Right atrium auricular region (tissue), 2 donors: Measurements from ENCODE around the gene KCNC3. TPM values are rescaled to one million over a fixed set of nuclear protein-coding genes. Genes with fewer than 3 reads are reported as not detected.
A peak's percentile ranks its signal among the peaks of the same experiment; 100 is the strongest.

Source experiments
- DNase-seq: peaks from one replicate; pipeline ENCODE4 v3.0.0-alpha.2; 2019; ENCODE audit warnings: low spot score
- H3K27ac ChIP-seq, 2 donors: fragments of 200-600 bp; sonication (generic); 1 replicate in 1 of 2; 2 replicates in 1 of 2; pipeline ENCODE4 v1.5.1; 2016 to 2019
- H3K27me3 ChIP-seq, 2 donors: fragments of 200-600 bp; sonication (generic); one replicate each; pipeline versions ENCODE4 v1.5.1 to v1.6.0; 2017 to 2019
- H3K36me3 ChIP-seq: fragments of 200-600 bp; sonication (generic); one replicate; pipeline ENCODE4 v1.5.1; 2016
- H3K4me1 ChIP-seq, 2 donors: fragments of 200-600 bp; sonication (generic); one replicate each; pipeline versions ENCODE4 v1.5.1 to v1.6.0; 2017 to 2019
- H3K4me3 ChIP-seq, 2 donors: fragments of 200-600 bp; sonication (generic); 1 replicate in 1 of 2; 2 replicates in 1 of 2; pipeline ENCODE4 v1.5.1; 2017 to 2019; ENCODE audit warnings: mild to moderate bottlenecking in 1 of 2, moderate library complexity in 1 of 2
- H3K9me3 ChIP-seq, 2 donors: fragments of 200-600 bp; sonication (generic); one replicate each; pipeline ENCODE4 v1.5.1; 2019
- total RNA-seq, 2 donors: library from RNA; depleted of rRNA; stranded (reverse); fragments of >200 nt; gene quantifications; one replicate each; pipeline ENCODE4 v1.1.0, GENCODE V29; 2016
- TF ChIP-seq, protein P1 (sequence below), 2 donors: fragments of 200-600 bp; sonication (generic); IDR thresholded peaks; one replicate each; pipeline ENCODE4 v1.5.1; 2019; ENCODE audit warnings: antibody characterized with exemption in 2 of 2

KCNC3 gene
- total RNA-seq, 2 donors from 2014 or later = 1.4 to 2.0 TPM

DNA sequence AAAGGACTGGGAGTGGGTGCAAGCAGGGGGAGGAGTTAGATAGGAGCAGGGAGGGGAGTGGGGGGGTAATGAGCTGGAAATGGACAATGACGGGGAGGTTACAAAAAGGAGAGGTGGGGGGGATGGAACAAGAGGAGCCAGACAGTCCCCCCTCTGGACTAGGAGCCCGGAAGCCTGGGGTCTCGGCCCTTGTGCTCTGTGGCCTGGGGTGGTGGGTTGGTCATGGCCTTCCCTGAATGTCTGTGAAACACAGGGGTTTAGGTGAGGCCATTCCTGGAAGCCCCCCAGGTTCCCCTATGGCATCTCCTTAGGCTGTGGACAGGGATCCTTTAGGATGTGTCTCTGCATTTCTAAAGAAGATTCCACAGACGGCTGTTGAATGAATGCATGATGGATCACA lies 12.1 kb downstream of the KCNC3 start:
- no peaks in the 10 kb centered on the region for H3K36me3 ChIP-seq
- TF ChIP-seq, protein P1, sequence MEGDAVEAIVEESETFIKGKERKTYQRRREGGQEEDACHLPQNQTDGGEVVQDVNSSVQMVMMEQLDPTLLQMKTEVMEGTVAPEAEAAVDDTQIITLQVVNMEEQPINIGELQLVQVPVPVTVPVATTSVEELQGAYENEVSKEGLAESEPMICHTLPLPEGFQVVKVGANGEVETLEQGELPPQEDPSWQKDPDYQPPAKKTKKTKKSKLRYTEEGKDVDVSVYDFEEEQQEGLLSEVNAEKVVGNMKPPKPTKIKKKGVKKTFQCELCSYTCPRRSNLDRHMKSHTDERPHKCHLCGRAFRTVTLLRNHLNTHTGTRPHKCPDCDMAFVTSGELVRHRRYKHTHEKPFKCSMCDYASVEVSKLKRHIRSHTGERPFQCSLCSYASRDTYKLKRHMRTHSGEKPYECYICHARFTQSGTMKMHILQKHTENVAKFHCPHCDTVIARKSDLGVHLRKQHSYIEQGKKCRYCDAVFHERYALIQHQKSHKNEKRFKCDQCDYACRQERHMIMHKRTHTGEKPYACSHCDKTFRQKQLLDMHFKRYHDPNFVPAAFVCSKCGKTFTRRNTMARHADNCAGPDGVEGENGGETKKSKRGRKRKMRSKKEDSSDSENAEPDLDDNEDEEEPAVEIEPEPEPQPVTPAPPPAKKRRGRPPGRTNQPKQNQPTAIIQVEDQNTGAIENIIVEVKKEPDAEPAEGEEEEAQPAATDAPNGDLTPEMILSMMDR (IDR thresholded peaks at IDR 0.05) = no peak
- peaks cover 9 to 28% of the 10 kb centered on the region in 2 donors for H3K27me3 ChIP-seq
- H3K4me1 ChIP-seq = peaks cover 0 to 16% of the 10 kb centered on the region in 2 donors
- H3K27ac ChIP-seq = no peak overlapping the region
- H3K9me3 ChIP-seq = no peaks in the 10 kb centered on the region
- no peak for DNase-seq
- no peak overlapping the region for H3K4me3 ChIP-seq

DNA sequence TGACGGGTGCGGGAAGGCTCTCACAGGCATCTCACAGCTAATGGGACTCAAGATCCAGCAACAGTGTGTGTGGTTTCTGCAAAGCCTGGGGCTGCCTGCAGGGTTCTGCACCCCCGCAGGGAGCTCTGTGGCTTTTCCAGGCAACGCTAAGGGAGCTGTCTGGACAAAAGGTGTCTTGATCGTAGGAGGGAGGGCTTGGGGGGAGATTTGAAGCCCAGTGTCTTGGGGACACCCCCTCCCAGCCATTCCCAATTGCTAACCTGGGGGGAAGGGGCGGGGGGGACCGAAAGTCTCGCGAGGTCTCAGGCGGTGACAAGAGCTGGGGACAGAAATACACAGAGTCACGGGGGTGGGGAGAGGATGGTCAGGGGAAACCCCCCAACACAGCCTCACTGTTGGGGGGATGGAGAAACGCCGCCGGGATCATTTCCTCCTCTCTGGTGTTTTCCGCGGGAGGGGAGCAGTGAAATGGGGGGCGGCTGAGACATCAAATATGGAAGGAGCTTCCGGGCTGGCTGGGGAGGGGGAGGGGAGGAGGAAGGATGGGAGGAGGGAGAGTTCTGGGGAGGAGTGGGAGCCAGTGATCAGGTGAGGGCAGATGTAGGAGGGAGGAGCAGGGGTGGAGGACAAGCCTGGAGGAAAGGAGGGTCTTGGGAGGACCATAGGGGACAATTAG lies 13.3 kb downstream of the KCNC3 start:
- Histone ChIP-seq H3K27me3 (peaks cover 9 to 32% of the 10 kb centered on the region in 2 donors), H3K27ac (no peak overlapping the region), H3K4me1 (peaks cover 0 to 19% of the 10 kb centered on the region in 2 donors), H3K9me3 (no peaks in the 10 kb centered on the region), H3K36me3 (no peaks in the 10 kb centered on the region), H3K4me3 (peak overlapping the region; percentile 29 to 37)
- DNase-seq = no peak
- TF ChIP-seq, protein P1 (IDR thresholded peaks at IDR 0.05) = no peak

DNA sequence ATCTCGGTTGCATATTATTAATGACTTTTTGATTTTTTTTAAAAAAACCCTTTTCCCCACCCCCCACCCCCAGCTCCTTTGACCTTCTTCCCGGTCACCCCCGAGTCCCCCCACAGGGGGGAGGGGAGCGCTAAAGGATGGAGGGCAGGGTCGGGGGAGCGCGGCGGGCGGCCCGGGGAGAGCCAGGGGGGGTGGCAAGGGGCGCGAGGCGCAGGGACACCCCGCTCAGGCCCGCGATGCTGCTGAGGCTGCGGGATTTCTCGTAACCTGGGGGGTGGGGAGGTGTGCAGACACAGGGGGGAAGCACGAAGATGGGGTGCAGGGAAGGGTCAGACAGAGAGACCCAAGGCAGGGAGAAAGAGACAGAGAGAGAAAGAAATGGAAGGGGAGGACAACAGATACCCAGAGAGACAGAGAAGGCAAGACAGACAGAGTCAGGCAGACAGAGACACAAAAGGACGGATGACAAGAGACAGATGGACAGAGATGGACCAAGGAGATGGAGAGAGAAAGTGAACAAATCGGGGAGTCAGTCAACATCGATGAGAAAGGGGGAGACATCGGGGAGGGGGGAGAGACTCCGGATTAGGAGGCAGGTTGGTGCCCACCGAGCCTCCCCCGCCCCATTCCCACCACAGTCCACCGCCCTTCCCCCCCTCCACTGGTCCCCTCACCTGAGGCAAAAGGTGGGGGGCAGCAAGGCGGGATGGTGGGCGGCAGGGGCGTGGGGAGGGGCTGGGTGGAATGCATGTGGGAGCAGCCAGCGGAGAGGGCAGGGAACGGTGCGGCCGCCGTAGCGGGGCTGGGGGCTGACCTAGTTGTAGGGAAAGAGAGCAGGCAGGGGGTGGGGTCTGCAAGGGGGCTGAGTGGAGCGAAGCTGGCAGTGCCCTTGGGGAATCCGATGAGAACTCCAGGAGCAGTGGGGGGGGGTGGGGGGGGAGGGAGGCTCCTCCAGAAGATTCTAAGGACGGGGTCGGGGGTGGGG lies 14.2 kb downstream of the KCNC3 start:
- Histone ChIP-seq H3K27ac (no peak overlapping the region), H3K9me3 (no peaks in the 10 kb centered on the region), H3K27me3 (peaks cover 9 to 32% of the 10 kb centered on the region in 2 donors), H3K4me1 (peaks cover 0 to 19% of the 10 kb centered on the region in 2 donors), H3K4me3 (peak overlapping the region in 1 of 2 donors; percentile 37), H3K36me3 (no peaks in the 10 kb centered on the region)
- DNase-seq = no peak
- TF ChIP-seq, protein P1 (IDR thresholded peaks at IDR 0.05) = no peak

DNA sequence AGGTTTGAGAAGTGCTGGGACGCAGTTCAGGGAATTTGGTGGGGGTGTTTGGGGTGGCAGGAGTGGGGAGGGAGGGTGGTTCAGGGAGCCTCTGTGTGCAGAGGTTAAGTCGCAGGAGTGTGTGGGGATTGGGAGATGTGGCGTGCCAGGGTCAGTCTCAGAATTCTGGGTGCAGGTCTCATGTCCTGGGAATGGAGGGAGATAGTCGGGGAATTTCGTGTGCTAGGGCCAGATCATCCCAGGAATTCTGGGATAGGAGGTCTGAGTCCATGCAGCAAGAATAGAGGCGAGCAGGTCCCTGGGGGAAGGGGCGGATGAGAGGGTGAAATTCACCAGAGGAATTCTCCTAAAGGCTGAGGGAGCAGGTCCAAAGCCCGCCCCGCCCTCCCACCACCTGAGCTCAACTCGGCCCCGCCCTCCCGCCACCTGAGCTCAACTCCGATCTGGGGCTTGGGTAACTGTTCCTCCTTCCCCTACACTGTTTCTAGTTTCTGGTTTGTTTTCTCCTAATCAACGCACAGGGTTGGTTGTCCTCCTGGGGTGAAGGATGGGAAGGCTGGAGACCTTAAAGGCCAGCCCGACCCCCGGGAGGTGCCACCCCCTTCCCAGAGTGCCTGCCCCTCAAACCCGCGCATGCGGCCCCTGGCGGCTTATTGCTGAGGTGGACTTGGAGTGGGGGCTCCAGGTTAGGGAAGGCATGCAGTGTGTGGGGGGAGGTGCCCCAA lies 15.2 kb downstream of the KCNC3 start:
- no peak for DNase-seq
- H3K36me3 ChIP-seq = no peaks in the 10 kb centered on the region
- H3K4me3 ChIP-seq = no peak overlapping the region
- H3K27me3 ChIP-seq = peaks cover 9 to 32% of the 10 kb centered on the region in 2 donors
- no peaks in the 10 kb centered on the region for H3K9me3 ChIP-seq
- TF ChIP-seq, protein P1 (IDR thresholded peaks at IDR 0.05) = no peak
- H3K27ac ChIP-seq = no peak overlapping the region
- peaks cover 0 to 19% of the 10 kb centered on the region in 2 donors for H3K4me1 ChIP-seq

DNA sequence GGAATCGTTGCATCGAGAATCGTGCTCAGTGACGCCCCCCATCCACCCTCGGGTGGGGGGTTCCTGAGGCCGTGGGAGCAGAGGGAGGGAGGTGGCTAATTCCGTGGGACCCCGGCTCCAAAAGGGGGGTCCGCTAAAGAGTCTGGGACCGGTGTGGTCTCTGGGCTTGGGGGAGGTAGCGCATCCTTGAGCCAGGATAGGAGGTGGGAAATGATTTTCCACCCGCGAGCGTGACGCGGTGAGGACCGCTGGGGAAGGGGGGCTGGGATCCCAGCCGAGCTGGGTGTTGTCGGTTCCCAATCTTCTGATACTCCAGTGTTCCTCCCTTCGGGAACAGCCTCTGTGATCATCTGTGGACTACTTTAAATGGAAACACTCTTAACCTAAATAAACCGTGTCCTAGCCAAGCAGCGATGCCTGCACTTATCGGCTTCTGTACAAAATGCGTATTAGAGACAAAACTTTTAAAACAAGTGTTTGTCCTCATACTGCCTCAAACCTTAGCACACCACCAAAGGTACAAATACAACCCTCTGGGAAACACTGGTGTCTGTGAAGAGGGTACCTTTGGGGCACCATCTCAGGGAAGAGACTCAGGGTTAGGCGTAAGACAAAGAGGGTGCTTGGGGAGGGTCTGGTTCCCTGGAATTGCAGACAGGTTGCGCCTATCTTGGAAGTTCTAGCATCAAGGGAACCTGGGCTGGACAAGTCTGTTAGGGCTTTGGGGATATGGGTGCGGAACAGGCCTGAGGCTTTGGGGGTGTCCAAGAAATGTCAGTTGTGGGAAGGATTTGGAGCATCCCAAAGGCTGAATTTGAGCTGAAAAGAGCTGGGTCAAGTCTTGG lies 16.0 kb downstream of the KCNC3 start:
- TF ChIP-seq, protein P1 (IDR thresholded peaks at IDR 0.05) = no peak
- peak overlapping the region; percentile 21 to 25 for H3K4me3 ChIP-seq

More for the DNA sequence above, 16.0 kb downstream of the KCNC3 start:
- Histone ChIP-seq H3K27me3 (peaks cover 9 to 32% of the 10 kb centered on the region in 2 donors), H3K27ac (no peak overlapping the region), H3K36me3 (no peaks in the 10 kb centered on the region), H3K9me3 (no peaks in the 10 kb centered on the region), H3K4me1 (peaks cover 0 to 19% of the 10 kb centered on the region in 2 donors)
- no peak for DNase-seq
